Colon (tissue), 2 donors: ENCODE measurements around the gene COQ8A.

Experiments
- FAIRE-seq: peaks from 2 replicates; lab custom pipeline; 2012; peaks lifted over from hg19 to GRCh38; lab: Jason Lieb, UNC
- donor health status: control.
- donor health status: control.

The COQ8A gene

DNA sequence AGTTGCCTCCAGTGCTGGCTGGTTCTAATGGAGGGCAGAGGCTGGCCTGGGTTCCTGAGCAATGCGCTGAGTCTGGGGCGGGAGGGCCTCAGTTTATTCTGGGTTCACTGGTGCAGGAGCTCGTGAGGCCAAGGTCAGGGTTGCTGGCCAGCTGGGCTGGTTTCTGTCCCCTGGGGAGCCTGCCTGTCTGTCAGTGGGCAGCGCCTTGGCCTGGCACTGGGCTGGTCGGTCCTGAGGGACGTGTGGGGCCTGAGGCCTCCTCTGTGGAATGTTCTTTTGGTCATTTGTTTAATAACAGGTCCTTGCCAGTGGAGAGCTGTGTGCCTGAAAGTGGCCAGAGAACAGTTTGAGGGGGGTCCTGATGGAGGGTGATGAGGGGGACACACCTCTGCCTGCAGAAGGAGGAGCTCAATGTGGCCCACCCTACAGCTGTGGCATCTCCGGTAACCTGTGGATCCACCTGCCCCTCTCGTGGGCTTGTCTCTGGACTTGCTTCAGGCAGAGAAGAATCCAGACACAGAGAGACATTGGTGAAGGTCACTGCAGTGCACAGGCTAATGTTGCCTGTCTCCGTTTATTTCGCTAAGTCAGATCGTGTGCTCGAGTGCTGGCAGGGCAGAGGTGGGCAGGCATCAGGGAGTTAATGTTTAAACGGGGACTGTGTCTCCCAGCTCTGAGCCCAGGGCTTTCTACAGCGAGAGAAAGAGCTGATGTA lies 34.6 kb downstream of the COQ8A start:
- FAIRE-seq: no peak

DNA sequence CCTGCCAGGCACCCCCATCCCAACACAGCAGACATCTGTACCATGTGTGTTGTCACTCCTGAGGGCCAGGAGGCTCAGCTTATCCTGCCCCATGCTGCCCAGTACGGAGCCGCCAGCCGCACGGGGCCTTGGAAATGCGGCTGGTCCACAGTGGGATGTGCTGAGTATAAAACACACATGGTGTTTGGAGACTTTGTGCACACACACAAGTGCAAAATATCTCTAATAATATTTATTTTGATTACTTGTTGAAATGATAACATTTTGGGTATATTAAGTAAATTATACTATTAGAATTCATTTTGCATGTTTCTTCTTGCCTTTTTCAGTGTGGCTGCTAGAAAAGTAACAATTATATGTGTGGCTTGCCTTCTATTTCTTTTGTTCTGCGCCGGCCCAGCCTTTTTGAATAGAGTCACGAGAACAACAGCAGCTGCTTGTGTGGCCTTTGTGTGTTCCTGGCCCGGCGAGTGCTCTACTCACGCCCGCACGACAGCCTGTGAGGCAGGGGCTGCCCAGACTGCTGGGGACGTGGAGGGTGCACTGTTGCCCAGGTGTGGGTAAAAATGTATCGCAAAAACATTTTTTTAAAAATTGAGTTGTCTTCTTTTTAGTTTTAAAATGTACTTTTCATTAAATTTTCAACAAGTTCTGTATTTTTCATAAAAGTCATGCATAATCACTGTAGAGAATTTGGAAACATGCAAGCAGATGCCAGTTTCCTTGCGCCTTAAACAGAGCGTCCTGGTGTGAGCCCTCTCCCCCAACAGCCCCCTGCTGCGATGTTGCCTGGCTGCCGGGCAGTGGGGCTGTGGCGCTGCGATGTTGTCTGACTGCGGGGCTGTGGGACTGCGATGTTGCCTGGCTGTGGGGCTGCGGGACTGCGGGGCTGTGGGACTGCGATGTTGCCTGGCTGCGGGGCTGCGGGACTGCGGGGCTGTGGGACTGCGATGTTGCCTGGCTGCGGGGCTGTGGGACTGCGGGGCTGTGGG lies 35.5 kb downstream of the COQ8A start:
- no peak for FAIRE-seq

DNA sequence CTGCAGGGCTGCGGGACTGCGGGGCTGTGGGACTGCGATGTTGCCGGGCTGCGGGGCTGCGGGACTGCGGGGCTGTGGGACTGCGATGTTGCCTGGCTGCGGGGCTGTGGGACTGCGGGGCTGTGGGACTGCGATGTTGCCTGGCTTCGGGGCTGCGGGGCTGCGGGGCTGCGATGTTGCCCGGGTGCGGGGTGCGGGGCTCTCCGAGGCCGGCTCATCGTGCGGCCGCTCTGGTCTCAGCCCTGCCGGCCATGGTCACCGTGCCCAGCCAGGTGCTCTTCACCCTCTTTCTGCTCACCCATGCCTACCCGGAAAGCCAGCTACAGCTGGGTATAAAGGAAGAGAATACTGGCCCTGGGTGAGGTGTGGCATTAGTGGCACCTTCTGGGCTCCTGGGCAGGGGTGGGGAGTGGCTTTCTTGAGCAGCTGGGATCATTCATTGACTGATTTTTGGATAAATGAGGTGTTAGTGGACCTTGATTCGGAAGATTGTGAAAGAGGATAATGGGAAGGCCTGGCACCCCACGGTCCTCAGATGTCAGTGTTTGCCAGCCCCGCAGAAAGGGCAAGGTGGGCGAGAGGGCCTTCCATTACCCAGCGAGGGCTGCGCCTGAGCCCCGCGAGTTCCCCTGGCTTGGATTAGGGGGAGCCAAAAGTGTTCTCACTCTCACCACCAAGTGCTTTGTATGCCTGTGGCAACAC lies 36.3 kb downstream of the COQ8A start:
- no peak for FAIRE-seq

DNA sequence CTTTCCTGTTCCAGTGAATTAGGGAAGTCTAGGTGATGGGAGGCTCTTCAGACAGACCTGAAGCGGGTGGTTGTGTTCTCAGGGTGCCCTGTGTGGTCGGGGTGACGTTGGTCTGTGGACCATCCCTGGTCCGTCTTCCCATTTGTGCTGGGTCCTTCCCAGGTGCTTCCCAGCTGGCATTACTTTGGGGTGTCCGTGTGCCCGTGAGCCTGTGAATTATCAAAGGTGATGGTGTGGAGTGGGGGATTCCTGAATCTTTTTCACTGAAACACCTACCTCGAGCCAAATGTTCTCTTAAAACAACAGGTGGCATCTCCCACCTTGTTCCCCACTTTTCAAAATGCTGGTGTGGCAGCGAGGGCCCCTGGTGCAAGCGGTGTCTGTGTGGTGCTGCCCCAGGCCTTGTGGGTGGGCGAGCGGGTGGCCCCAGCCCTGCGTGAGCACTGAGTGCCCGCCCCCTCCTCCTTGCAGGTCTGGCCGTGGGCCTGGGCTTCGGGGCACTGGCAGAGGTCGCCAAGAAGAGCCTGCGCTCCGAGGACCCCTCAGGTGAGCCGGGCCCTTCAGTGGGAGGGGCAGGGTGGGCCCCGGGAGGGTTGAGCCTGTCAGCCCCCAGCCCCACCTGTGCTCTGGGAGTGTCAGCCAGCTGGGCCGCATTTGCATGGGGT lies 37.0 kb downstream of the COQ8A start:
- FAIRE-seq: no peak

DNA sequence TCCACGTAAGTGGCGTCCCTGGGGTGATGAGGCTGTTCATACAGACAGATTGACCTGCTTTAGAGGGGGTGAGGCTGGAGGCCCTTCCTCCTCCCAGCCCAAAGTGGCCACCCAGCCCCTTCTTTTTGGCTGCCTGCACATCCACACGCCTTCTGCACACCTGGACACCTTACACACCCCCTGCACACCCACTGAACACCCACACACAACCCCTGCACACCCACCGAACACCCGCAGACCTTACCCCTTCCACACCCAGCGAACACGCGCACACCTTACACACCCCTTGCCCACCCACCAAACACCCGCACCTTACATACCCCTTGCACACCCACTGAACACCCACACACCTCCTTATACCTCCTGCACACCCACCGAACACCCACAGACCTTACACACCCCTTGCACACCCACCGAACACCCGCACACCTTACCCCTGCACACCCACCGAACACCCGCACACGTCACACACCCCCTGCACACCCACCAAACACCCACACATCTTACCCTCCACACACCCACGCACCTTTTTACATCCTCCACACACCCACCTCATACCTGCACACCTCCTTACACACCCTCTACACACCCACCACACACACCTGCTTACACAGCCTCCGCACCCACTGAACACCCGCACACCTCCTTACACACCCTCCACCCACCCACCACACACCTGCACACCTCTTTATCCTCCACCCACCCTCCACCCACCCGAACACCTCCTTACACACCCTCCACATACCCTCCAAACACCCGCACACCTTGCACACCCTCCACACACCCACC lies 37.7 kb downstream of the COQ8A start:
- no peak for FAIRE-seq

DNA sequence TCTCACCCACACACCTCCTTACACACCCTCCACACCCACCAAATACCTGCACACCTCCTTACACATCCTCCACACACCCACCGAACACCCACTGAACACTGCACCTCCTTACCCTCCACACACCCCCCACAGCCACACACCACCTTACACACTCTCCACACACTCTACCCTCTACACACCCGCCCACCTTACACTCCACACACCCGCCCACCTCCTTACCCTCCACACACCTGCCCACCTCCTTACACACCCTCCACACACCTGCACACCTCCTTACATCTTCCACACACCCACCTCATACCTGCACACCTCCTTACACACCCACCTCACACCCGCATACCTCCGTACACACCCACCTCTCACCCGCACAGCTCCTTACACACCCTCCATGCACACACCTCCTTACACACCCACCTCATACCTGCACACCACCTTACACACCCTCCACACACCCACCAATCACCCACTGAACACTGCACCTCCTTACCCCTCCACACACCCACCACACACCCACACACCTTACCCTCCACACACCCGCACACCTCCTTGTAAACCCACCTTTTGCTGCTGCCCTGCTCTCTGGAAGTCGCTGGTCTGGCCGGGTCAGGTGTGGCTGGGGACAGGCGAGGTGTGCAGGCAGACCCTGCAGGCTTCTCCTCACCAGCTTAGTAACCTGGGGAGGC lies 38.5 kb downstream of the COQ8A start:
- no peak for FAIRE-seq

DNA sequence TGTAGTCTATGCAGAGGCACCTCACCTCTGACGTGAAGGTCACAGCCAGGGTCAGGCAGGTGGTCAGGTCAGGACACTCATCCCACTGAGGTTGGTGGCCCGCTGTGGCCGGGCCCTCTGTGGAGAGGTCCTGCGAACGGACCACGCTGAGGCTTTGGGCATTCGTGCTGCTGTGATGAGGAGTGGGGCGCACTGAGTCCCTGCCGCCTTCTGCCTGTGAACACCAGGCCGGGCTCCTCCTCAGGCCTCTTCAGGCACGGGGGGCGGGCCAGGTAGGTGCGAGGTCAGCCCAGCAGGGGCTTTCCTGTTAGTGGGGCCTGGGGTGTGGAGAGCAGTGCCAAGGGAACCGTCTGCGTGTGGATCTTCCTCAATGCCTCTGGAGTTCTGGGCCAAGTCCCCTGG lies 39.0 kb downstream of the COQ8A start:
- FAIRE-seq: no peak

DNA sequence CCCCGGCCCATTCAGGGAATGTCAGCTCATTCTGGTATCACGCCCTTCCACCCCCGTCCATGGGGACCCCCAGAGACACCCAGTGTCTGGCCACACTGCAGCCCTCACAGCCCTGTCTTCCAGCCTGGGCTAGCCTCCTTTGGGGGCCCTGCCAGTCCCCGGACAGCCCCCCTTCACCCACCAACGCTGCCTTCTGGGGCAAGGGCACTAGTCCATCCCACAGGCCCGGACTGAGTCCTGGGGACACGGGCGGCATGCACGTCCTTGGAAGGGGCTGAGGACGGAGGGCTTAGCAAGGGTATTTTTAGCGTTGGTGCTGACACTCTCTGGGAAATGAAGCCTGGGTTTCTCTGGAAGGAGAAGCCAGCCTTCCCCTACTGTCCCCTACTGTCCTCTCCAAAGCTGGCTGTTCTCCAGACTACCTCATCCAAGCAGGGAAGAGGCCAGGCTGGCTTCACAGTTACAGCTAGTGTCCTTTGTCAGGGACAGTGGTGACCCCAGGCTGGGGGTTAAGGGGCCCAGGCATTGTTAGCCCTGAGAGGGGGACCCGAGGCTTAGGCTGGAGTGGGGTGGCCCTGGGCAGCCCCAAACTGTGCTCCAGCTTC lies 39.5 kb downstream of the COQ8A start:
- FAIRE-seq: no peak

DNA sequence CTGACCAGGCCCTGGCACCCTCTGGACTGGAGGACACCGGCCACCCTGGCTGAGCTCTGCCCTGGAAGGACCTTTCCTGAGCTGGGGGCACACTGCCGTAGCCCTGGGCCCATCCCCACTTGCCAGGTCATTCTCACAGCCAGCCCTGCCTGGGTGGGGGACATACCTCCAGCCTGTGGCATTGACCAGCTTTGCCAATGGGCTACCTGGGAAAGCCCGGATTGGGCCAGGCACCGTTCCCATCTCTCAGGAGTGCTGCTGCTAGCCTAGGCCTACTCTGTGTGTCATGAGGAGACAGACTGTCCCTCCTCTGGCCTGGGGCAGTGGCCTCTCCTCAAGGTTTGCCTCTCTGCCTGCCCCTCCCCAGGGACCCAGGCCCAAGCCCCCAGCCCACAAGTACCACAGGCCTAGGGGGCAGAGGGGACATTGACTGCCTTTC lies 40.0 kb downstream of the COQ8A start:
- FAIRE-seq: no peak

DNA sequence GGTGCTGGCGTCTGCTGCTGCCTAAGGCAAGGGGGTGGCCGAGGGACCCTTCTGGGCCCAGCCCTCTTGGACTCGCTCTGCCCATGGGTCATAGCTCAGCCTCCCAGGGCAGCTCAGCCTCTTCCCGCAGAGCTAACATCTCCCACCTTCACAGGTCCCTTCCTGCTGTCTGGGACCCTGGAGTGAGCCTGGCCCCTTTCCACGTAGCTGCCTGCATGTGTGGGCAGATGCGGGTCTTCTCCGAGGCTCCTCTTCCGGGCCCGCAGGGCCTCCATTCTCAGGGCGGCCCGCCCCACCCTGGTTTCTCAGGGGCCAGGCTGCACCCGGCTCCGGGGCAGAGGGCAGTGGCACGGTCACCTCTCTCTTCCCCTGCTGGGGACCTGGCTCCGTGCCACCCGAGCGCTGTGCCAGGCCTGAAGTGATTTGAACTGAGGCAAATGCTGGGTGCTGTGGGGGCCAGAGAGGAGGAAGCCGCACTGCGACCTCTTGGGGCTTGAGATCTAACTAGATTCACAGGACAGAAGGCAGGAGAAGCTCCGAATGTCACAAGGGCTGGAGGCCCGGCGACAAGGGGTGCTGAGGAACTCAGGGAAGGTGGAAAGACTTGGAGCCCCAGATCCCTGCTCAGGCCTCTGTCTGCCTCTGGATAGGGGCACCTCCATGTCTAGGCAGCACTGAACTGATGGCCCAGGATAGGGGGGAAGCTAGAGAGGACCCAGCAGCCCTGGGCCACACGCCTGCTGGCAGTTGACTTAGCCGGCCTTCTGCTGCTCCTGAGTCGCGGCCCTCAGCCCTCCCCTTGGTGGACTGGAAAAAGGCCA lies 40.7 kb downstream of the COQ8A start:
- no peak for FAIRE-seq

DNA sequence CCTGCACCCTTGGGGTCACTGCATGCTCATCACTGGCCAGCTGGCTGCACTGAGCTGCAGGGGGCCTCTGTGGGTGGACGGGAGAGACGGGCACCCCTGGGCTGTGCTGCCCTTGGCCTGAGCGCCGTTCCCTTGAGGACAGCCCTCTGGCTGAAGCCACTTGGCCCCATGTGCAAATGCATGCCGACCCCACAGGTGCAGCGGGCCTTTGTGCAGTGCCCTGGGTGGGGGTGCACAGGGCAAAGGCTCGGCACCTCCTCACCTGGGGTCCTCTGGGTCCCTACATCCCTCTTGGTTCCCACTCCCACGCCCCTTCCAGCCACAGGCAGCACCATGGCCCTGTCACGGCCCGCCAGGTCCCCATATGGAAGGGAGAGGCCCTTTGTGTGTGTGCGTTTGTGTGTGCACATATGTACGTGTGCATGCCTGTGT lies 41.3 kb downstream of the COQ8A start:
- no peak for FAIRE-seq

DNA sequence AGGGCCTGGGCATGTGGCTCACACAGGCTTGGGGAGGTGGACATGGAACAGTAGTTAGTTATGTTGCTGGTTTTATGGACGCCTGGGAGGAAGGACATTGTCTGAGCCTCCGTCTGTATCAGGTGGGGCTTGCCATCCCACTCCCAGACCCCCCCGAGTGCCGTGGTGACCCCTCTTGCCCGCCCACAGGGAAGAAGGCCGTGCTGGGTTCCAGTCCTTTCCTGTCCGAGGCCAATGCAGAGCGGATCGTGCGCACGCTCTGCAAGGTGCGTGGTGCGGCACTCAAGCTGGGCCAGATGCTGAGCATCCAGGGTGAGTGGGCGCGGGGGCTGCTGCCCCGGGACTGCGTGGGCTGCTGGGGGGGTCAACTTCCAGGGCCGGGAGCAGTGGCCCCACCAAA lies 41.7 kb downstream of the COQ8A start:
- FAIRE-seq: no peak

DNA sequence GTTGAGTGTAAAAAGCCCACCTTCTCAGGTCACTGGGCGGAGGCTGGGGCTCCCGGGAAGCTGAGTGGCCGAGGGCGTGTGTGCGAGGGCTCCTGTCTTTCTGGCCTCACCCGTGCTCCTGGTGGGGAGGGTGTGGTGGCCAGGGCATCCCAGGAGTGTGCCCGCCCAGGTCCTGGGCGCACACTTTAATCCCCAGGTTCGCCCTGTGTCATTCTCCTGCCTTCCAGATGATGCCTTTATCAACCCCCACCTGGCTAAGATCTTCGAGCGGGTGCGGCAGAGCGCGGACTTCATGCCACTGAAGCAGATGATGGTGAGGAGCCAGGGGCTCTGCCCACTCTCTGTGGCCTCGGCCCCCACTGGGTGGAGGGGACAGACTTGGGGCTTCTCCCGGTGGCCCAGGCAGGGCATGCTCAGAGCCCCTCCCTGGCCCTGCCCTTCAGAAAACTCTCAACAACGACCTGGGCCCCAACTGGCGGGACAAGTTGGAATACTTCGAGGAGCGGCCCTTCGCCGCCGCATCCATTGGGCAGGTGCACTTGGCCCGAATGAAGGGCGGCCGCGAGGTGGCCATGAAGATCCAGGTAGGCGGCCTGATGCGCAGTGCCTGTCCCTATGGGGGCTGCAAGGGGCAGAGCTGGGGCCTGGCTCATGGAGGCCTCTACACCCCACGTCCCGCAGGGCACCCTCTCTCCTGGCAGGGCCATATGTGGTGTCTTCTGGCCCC lies 42.5 kb downstream of the COQ8A start:
- no peak for FAIRE-seq

DNA sequence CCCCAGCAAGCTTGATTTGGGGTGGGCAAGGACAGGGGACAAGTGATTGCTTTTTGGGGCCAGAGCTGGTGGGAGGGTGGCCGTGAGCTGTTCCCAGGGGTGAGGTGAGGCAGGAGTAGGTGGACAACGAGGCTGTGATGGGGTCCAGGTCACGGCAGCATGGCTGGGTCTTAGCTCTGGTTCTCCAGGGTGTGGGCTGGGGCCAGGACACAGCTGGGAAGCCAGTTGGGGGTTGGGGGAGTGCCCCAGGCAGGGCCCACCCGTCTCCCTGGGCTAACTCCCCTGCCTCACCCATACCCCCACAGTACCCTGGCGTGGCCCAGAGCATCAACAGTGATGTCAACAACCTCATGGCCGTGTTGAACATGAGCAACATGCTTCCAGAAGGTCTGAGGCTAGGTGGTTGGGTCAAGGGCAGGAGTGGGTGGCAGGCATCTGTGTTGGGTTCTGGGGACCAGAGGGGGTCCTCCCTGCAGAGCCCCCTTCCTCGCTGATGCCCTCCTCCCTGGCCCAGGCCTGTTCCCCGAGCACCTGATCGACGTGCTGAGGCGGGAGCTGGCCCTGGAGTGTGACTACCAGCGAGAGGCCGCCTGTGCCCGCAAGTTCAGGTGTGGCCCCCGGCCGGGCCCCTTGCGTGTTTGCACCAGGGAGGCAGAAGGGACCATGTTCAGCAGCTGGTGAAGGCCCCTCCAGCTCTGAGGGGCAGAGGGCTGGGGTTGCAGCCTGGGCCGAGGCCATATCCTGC lies 43.3 kb downstream of the COQ8A start:
- no peak for FAIRE-seq

DNA sequence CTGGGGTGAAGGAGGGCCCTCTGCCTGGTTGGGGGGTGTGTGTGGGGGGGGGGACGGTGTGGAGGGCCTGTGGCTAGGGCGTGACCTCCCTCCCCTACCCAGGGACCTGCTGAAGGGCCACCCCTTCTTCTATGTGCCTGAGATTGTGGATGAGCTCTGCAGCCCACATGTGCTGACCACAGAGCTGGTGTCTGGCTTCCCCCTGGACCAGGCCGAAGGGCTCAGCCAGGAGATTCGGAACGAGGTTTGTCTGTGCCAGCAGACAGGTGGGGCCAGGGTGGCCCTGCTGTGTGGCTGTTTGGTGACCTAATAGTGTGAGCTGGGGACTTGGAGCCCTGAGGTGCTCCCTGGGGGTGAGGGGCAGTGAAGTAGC lies 43.9 kb downstream of the COQ8A start:
- no peak for FAIRE-seq

DNA sequence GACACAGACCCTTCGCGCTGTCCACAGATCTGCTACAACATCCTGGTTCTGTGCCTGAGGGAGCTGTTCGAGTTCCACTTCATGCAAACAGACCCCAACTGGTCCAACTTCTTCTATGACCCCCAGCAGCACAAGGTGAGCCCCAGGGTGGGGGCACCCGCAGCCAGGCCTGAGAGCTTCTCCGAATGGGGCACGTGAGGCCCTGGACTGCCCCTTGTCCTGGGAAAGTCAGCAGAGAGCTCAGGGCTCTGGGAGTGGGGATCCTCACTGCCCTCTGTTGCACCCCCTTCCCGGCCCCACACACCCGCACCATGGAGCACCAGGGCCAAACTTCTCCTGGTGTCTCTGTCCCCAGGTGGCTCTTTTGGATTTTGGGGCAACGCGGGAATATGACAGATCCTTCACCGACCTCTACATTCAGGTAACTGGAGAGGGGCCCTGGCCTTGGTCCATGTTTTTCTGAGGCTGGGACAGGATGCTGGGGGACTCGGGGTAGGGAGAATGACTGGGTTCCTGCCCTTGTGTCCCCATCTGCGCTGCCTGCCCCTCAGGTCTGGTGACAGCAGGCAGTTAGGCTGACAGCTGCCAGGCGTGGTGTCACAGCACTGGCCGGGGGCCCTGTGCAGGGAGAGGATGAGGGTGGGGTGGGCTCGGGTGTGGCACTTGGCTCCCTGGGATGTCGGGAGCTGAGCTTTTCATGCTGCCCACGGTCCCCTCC lies 44.6 kb downstream of the COQ8A start:
- FAIRE-seq: no peak

DNA sequence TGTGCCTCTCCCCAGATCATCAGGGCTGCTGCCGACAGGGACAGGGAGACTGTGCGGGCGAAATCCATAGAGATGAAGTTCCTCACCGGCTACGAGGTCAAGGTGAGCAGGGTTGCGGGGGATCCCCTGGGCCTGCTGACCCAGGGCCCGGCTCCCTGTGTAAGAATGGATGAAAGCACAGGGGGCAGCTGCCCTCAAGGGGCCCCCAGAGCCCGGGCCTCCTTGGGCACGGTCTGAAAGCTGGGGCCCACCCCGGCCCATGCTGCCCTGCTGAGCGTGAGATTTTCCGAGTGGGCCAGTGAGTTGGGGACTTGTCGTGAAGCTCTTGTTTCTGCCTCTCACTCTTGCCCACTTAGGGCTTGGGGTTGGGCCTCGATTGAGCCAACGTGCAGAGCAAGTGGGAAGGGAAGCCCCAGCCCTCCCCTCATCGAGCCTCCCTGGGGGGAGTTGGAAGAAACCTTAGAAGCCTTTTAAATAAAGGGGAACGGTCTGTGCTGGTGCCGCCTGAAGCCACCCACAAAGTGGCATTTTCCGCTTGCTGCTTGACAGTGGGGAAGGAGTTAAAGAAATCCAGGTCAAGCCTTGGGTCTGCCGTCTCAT lies 45.2 kb downstream of the COQ8A start:
- FAIRE-seq: no peak
